Hindlimb muscle (tissue), 1 donor: ENCODE measurements around the gene TNS1. TPM values are rescaled to one million over a fixed set of nuclear protein-coding genes. Genes with fewer than 3 reads are reported as not detected.

Source experiments
- DNase-seq: peaks from one replicate; pipeline ENCODE4 v3.0.0-alpha.2; 2013
- polyA plus RNA-seq: library from polyadenylated mRNA; unstranded; fragments of 120-200 nt; gene quantifications from one replicate; pipeline ENCODE4 v1.2.1, GENCODE V29; 2013; ENCODE audit not compliant: insufficient read length

The TNS1 gene
- polyA plus RNA-seq, 1 donor: 142 TPM

DNA sequence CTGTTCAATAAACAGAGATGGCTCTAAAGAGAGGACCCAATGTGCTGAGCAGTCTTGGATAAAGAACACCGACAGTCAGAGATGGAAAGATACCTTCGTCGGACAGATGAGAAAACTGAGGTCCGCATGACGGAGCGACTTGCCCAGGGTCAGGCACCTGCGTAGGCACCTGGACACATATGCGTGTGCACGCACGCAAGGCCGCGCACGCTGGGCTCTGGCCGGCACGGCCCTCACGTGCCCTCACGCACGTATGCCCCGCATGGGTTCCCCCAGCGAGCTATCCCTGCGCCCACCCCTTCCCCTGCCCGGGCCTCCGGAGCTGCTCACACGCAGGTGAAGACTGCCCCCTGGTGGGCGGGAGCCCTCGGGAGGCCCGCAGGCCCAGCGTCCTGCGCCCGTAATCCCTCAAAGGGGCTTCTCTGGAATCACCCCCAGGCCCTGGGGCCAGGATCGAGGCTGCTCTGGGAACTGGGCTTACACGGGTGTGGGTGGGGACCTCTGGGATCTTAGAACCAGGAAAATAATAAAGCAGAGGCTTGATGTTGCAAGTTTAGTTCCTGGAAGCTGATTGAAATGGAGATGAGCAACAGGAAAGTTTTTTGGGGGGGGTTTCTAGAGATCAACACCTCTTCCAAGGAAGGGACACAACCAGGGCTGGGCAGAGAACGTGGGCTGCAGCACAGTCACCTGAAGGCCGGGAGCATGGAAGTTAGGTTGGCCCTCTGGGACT, 246.3 kb downstream of the TNS1 start:
- DNase-seq: peak; percentile 85

DNA sequence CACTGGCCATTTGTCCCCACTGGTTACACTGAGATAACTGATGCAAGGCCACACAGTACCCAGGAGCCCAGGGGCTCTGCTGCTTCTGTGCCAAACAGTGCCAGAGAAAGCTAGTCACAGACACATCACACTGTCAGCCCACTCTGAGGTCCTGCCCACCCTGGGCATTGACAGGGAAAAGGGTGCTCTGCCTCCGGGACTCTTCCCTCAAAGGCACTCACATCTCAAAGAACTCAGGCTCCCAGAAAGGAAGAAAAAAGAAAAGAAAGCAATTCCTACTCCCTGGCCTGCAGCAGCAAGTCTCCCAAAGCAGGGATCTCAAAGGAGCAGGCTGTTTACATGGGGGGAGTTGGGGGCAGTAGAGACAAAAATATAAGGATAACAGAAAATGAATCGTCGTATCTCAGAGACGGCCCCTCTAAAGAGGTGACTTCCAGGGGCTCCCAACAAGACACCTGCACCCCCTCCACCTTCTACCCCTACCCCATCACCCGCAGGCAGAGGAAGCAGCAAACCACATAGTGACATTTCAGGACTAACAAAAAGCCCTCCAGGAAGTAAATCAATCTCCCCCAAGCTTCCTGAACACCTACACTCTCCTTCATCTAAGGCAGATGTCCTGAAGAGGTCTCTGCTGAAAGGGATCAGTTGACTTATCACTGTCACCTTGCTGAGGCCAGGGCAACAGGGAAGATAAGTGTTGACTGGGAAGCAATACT, 247.6 kb downstream of the TNS1 start:
- DNase-seq: no peak

- no peak for DNase-seq
Measured at GRCh38 chr2:217753460-217754200, 249.2 kb downstream of the TNS1 start.

DNA sequence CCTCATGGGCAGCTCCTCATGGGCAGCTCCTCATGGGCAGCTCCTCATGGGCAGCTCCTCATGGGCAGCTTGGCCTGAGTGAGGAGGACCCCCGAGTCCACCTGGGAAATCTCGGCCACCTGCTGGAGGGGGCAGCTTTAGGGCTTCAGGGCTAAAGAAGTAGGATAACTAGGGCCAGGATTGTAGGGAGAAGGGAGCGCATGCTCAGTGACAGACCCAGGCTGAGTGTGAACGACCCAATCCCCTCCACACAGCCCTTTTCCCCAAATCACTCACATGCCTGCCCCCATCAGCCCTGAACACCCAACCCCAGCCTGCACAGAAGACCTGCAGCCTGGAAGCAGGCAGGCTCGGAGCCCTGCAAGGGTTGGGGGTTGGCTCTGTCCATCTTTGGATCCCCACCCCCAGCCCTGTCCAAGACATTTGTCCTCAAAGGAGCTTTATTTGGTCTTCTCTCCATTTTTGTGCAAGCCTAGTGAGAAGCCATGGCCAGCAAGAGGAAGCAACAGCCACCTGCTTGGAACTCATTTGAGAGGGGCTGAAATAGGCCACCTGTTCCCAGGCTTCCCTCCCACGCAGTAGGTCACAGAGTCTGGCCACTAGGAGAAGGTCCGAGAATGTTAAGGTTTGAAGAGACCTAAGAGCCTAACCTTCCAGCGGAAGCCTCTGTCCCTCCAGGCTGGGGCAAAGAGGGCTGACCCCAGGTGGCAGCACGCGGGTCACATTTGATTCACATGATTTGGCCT, 249.9 kb downstream of the TNS1 start:
- no peak for DNase-seq

DNA sequence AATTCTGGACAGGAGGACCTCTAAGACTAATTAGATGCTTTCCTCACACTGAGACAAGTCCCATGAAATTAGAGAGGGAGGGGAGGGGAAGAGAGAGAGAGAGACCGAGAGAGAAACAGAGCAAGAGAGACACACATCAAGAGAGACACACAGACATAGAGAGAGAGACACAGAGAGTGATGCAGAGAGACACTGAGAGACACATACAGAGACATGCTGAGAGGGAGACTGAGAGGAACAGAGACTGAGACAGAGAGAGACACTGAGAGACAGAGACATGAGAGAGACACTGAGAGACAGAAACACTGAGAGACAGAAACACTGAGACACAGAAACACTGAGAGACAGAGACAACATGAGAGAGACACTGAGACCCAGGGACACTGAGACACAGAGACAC, 250.8 kb downstream of the TNS1 start:
- DNase-seq: no peak

DNA sequence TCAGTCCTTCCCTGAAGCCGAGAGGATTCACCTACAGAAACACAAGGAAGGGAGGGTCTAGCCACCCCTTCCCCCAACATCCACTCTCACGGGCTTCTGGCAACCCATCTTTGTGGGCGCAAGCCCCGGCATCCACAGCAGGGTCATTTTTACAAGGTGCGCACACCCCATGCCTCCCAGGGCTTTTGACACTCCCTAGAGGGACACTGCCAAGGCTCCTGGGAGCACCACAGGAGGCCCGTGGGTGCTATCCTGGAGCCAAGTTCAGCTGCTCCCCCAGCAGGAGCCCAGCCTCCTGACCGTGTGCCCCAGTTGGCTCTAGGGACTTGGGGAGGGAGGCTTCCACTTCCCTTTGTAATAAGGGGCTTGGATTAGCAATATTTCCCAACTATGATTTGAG, 251.6 kb downstream of the TNS1 start:
- DNase-seq: no peak

Other genes starting within 250 kb of the TNS1 start
- 0.13 TPM for gene RUFY4, start 66.3 kb upstream of the TNS1 start, polyA plus RNA-seq
- gene CXCR2, start 123.0 kb upstream of the TNS1 start, polyA plus RNA-seq: 0.18 TPM
- gene CXCR1, start 164.0 kb upstream of the TNS1 start, polyA plus RNA-seq: not detected
- 212 TPM for gene ARPC2, start 214.2 kb upstream of the TNS1 start, polyA plus RNA-seq